GM10847 (cell line): ENCODE data around the gene GAB1.

Source experiments
- POLR2A ChIP-seq: IDR thresholded peaks from 2 replicates; pipeline ENCODE4 v1.6.1; 2011; ENCODE audit not compliant: insufficient read length; ENCODE audit errors: extremely low read depth

Gene GAB1

GRCh38 chr4:143326735-143327134, 9.9 kb upstream of the GAB1 start:
- no peak for TF ChIP-seq POLR2A

- TF ChIP-seq POLR2A = no peak
Observed at GRCh38 chr4:143329985-143330384, 6.7 kb upstream of the GAB1 start.

GRCh38 chr4:143335979-143336780, 496 bp upstream of the GAB1 start:
- TF ChIP-seq POLR2A = no peak

- TF ChIP-seq POLR2A = no peak
Observed at GRCh38 chr4:143337600-143338287, 1.1 kb downstream of the GAB1 start.

GRCh38 chr4:143338313-143338712, 1.6 kb downstream of the GAB1 start:
- no peak for TF ChIP-seq POLR2A

- no peak for TF ChIP-seq POLR2A
Observed at GRCh38 chr4:143339497-143339896, 2.8 kb downstream of the GAB1 start.

GRCh38 chr4:143341186-143341755, 4.6 kb downstream of the GAB1 start:
- no peak for TF ChIP-seq POLR2A

- TF ChIP-seq POLR2A = no peak
Observed at GRCh38 chr4:143343276-143343831, 6.7 kb downstream of the GAB1 start.

GRCh38 chr4:143344041-143344440, 7.4 kb downstream of the GAB1 start:
- no peak for TF ChIP-seq POLR2A

- no peak for TF ChIP-seq POLR2A
Observed at GRCh38 chr4:143344774-143345173, 8.1 kb downstream of the GAB1 start.

GRCh38 chr4:143345356-143345755, 8.7 kb downstream of the GAB1 start:
- no peak for TF ChIP-seq POLR2A

GRCh38 chr4:143346206-143346605, 9.5 kb downstream of the GAB1 start:
- no peak for TF ChIP-seq POLR2A

GRCh38 chr4:143347484-143348111, 10.9 kb downstream of the GAB1 start:
- TF ChIP-seq POLR2A = no peak

GRCh38 chr4:143348233-143349077, 11.8 kb downstream of the GAB1 start:
- no peak for TF ChIP-seq POLR2A
